Measurements from ENCODE around the gene RASGRP4. TPM values are rescaled to one million over a fixed set of nuclear protein-coding genes. Genes with fewer than 3 reads are reported as not detected.
A peak's percentile ranks its signal among the peaks of the same experiment; 100 is the strongest.
"Not testable (repeated sequence)": the region's sequence is repeated elsewhere in the genome, so short reads cannot be mapped to it uniquely, and the experiment has no call there.

RASGRP4 gene, protein sequence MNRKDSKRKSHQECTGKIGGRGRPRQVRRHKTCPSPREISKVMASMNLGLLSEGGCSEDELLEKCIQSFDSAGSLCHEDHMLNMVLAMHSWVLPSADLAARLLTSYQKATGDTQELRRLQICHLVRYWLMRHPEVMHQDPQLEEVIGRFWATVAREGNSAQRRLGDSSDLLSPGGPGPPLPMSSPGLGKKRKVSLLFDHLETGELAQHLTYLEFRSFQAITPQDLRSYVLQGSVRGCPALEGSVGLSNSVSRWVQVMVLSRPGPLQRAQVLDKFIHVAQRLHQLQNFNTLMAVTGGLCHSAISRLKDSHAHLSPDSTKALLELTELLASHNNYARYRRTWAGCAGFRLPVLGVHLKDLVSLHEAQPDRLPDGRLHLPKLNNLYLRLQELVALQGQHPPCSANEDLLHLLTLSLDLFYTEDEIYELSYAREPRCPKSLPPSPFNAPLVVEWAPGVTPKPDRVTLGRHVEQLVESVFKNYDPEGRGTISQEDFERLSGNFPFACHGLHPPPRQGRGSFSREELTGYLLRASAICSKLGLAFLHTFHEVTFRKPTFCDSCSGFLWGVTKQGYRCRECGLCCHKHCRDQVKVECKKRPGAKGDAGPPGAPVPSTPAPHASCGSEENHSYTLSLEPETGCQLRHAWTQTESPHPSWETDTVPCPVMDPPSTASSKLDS
- total RNA-seq: under 1 TPM in 1 of 2 donors, not detected in 1; 0.09 TPM
- 0.68 TPM for polyA plus RNA-seq (2013, experiment 1 of 2)
- polyA plus RNA-seq (2013, experiment 2 of 2): 0.46 TPM
- long read RNA-seq, experiment 1: 0 reads
- long read RNA-seq, experiment 2: 0 reads
- long read RNA-seq, experiment 3: 0 reads
- long read RNA-seq, experiment 4: 0 reads

DNA sequence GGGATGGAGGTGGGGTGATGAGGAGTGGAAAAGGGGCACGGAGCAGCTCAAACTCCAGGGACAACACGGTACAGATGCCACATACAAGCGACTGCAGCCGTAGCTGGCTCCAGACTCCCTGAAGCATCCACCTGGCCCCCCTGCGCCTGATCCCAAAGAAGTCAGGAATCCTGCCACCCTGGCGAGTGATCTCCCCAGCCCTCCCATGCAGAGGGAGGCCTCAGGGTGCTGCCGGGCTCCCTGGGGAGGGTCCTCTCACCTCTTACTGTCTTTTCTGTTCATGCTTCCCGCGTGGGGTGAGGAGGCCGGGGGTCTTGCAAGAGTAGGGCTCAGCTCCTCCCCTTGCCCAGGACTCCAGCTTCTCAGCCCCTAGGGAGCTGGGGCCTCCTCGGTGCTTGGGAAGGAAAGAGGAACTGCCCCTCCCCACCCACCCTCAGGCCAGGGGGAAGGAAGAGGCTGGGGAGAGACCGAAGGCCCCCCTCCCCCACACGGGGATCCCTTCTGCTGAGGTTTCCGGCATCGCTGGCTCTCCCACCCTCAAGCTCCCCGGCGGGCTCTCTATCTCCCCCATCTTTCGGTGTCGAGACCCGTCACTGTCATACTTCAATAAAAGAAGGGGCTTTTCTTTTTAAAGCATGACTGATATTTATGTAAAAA lies at the start of gene RASGRP4:
Gene RASGRP4, minus strand, starts transcription at position 410 of the 657 bp plus-strand sequence. Its CDS starts 128 bp downstream, at position 282.
- no peaks in the 10 kb centered on the region for H3K36me3 ChIP-seq (ENCODE audit: control insufficient read depth, insufficient read depth, low read length)
- H3K4me1 Mint-ChIP-seq: no peaks in the 10 kb centered on the region
- no peaks in the 10 kb centered on the region for H3K9me3 Mint-ChIP-seq
- no peaks in the 10 kb centered on the region for H3K4me1 ChIP-seq (ENCODE audit: control insufficient read depth, insufficient read depth, low read length)
- no peaks in the 10 kb centered on the region for H3K9me3 ChIP-seq (ENCODE audit: control insufficient read depth, low read length)
- H3K4me3 ChIP-seq (ENCODE audit: low read length): no peak within 1 kb of the TSS
- no peak within 1 kb of the TSS for H3K9ac ChIP-seq (ENCODE audit: extremely low read depth, low read length, poor library complexity, severe bottlenecking)
- H3K36me3 Mint-ChIP-seq (ENCODE audit: low read depth): no peaks in the 10 kb centered on the region
- H3K4me3 Mint-ChIP-seq: no peak within 1 kb of the TSS
- 67 to 74% methylated on average over 7 to 18 of the region's 20 CpGs for WGBS, 2 experiments (ENCODE audit: insufficient coverage in 1 of 2, insufficient read length in 1 of 2)
- H3K27ac Mint-ChIP-seq: no peak within 1 kb of the TSS
- TF ChIP-seq, protein P1, sequence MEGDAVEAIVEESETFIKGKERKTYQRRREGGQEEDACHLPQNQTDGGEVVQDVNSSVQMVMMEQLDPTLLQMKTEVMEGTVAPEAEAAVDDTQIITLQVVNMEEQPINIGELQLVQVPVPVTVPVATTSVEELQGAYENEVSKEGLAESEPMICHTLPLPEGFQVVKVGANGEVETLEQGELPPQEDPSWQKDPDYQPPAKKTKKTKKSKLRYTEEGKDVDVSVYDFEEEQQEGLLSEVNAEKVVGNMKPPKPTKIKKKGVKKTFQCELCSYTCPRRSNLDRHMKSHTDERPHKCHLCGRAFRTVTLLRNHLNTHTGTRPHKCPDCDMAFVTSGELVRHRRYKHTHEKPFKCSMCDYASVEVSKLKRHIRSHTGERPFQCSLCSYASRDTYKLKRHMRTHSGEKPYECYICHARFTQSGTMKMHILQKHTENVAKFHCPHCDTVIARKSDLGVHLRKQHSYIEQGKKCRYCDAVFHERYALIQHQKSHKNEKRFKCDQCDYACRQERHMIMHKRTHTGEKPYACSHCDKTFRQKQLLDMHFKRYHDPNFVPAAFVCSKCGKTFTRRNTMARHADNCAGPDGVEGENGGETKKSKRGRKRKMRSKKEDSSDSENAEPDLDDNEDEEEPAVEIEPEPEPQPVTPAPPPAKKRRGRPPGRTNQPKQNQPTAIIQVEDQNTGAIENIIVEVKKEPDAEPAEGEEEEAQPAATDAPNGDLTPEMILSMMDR (conservative IDR thresholded peaks at IDR 0.05): no peak
- peak; percentile 66 for DNase-seq
- no peak within 1 kb of the TSS for H3K27ac ChIP-seq (ENCODE audit: low read depth, low read length)
- peaks cover 6% of the 10 kb centered on the region for H3K27me3 Mint-ChIP-seq (ENCODE audit: insufficient read depth)
- H3K27me3 ChIP-seq (ENCODE audit: control insufficient read depth, insufficient read depth, low read length, poor library complexity, severe bottlenecking): no peaks in the 10 kb centered on the region

DNA sequence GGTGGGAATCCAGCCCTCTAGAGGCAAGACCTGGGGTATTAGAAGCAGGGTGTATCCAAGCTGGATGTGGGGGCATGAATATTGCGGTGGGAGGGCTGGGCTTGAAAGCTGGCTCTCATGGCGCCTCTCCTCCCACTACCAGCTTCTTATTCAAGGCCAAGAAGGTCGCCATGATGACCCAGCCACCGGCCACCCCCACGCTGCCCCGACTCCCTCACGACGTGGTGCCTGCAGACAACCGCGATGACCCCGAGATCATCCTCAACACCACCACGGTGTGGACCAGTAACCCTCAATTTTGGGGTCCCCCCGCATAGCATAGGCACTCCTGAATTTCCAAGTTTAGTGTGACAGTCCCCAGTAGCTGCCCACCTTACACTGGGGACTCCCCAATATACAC lies 49.2 kb upstream of the RASGRP4 start:
- Histone ChIP-seq H3K9me3 (ENCODE audit: control insufficient read depth, low read length) (no peaks in the 10 kb centered on the region), H3K4me3 (ENCODE audit: low read length) (no peak overlapping the region), H3K27ac (ENCODE audit: low read depth, low read length) (no peak overlapping the region), H3K27me3 (ENCODE audit: control insufficient read depth, insufficient read depth, low read length, poor library complexity, severe bottlenecking) (no peaks in the 10 kb centered on the region), H3K36me3 (ENCODE audit: control insufficient read depth, insufficient read depth, low read length) (no peaks in the 10 kb centered on the region), H3K9ac (ENCODE audit: extremely low read depth, low read length, poor library complexity, severe bottlenecking) (no peak overlapping the region), H3K4me1 (ENCODE audit: control insufficient read depth, insufficient read depth, low read length) (peaks cover 3% of the 10 kb centered on the region)
- H3K27me3 Mint-ChIP-seq (ENCODE audit: insufficient read depth): no peaks in the 10 kb centered on the region
- H3K9me3 Mint-ChIP-seq: no peaks in the 10 kb centered on the region
- DNase-seq: no peak
- 95% methylated on average over 13 of the region's 13 CpGs; no CpG with 5 or more reads in 1 of the 2 experiments for WGBS, 2 experiments (ENCODE audit: insufficient coverage in 1 of 2, insufficient read length in 1 of 2)
- TF ChIP-seq, protein P1 (conservative IDR thresholded peaks at IDR 0.05): no peak
- H3K27ac Mint-ChIP-seq: no peak overlapping the region
- H3K36me3 Mint-ChIP-seq (ENCODE audit: low read depth): no peaks in the 10 kb centered on the region
- H3K4me1 Mint-ChIP-seq: peaks cover 12% of the 10 kb centered on the region
- H3K4me3 Mint-ChIP-seq: no peak overlapping the region

DNA sequence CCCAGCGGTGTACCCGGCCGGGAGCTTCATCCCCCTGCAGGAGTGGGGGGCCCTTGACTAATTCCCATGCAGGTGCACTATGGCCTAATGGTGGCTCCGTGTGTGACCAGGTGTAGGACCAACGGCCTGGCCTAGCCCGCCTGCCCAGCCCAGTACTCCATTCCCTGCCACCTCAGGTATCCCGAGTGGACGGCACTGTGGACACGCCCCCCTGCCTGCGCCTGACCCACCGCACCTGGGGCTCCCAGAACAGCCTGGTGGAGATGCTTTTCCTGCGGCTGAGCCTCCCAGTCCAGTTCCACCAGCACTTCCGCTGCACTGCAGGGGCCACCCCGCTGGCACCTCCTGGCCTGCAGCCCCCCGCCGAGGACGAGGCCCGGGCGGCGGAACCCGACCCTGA lies 47.2 kb upstream of the RASGRP4 start:
- no peaks in the 10 kb centered on the region for H3K36me3 ChIP-seq (ENCODE audit: control insufficient read depth, insufficient read depth, low read length)
- Mint-ChIP-seq H3K27me3 (ENCODE audit: insufficient read depth) (no peaks in the 10 kb centered on the region), H3K9me3 (no peaks in the 10 kb centered on the region), H3K36me3 (ENCODE audit: low read depth) (no peaks in the 10 kb centered on the region), H3K4me3 (no peak overlapping the region), H3K4me1 (peaks cover 12% of the 10 kb centered on the region), H3K27ac (no peak overlapping the region)
- 94 to 100% methylated on average over 10 to 21 of the region's 21 CpGs for WGBS, 2 experiments (ENCODE audit: insufficient coverage in 1 of 2, insufficient read length in 1 of 2)
- no peak overlapping the region for H3K27ac ChIP-seq (ENCODE audit: low read depth, low read length)
- H3K4me3 ChIP-seq (ENCODE audit: low read length): no peak overlapping the region
- H3K27me3 ChIP-seq (ENCODE audit: control insufficient read depth, insufficient read depth, low read length, poor library complexity, severe bottlenecking): no peaks in the 10 kb centered on the region
- no peaks in the 10 kb centered on the region for H3K9me3 ChIP-seq (ENCODE audit: control insufficient read depth, low read length)
- no peak for DNase-seq
- H3K4me1 ChIP-seq (ENCODE audit: control insufficient read depth, insufficient read depth, low read length): peaks cover 3% of the 10 kb centered on the region
- H3K9ac ChIP-seq (ENCODE audit: extremely low read depth, low read length, poor library complexity, severe bottlenecking): no peak overlapping the region
- TF ChIP-seq, protein P1 (conservative IDR thresholded peaks at IDR 0.05): no peak

DNA sequence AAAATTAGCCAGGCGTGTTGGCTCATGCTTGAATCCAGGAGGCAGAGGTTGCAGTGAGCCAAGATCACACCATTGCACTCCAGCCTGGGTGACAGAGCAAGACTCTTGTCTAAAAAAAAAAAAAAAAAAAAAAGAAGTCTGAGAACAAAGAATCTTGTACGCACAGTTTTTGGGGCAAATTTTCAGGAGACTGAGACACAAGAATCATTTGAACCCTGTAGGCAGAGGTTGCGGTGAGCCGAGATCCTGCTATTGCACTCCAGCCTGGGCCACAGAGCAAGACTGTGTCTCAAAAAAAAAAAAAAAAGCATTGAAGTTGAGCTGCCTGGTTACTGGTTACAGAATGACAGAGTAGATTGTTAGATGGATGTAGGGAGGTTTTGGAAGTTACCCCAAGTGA lies 46.7 kb upstream of the RASGRP4 start:
- peaks cover 12% of the 10 kb centered on the region for H3K4me1 Mint-ChIP-seq
- not testable (repeated sequence) for H3K9me3 ChIP-seq (ENCODE audit: control insufficient read depth, low read length); H3K27ac ChIP-seq (ENCODE audit: low read depth, low read length); H3K27me3 Mint-ChIP-seq (ENCODE audit: insufficient read depth); H3K9me3 Mint-ChIP-seq; H3K4me3 Mint-ChIP-seq; H3K4me3 ChIP-seq (ENCODE audit: low read length); H3K27ac Mint-ChIP-seq; H3K36me3 Mint-ChIP-seq (ENCODE audit: low read depth); H3K4me1 ChIP-seq (ENCODE audit: control insufficient read depth, insufficient read depth, low read length); H3K36me3 ChIP-seq (ENCODE audit: control insufficient read depth, insufficient read depth, low read length); DNase-seq; H3K9ac ChIP-seq (ENCODE audit: extremely low read depth, low read length, poor library complexity, severe bottlenecking); H3K27me3 ChIP-seq (ENCODE audit: control insufficient read depth, insufficient read depth, low read length, poor library complexity, severe bottlenecking)
- WGBS, 2 experiments (ENCODE audit: insufficient coverage in 1 of 2, insufficient read length in 1 of 2): 92 to 100% methylated on average over 3 to 4 of the region's 4 CpGs
